GM19438 (cell line): ENCODE data around the gene ZSCAN21.
"Not testable (repeated sequence)": the region's sequence is repeated elsewhere in the genome, so short reads cannot be mapped to it uniquely, and the experiment has no call there.

ENCODE experiments used
- ATAC-seq: cut with Tn5 transposase; IDR thresholded peaks from one replicate; pipeline ENCODE4 v1.9.1; 2021; ENCODE audit warnings: low read depth; ENCODE audit not compliant: unreplicated experiment

The ZSCAN21 gene

GRCh38 chr7:100049441-100050291, at the start of gene ZSCAN21:
ZSCAN21 (plus strand) TSS chr7:100049774; CDS start chr7:100057007, 7,233 bp downstream.
- peak; percentile 95 for ATAC-seq

- no peak for ATAC-seq
Observed at GRCh38 chr7:100000239-100000638, 49.3 kb upstream of the ZSCAN21 start.

GRCh38 chr7:100003711-100004661, 45.6 kb upstream of the ZSCAN21 start:
- no peak for ATAC-seq

GRCh38 chr7:100007887-100008286, 41.7 kb upstream of the ZSCAN21 start:
- no peak for ATAC-seq

GRCh38 chr7:100008525-100008924, 41.0 kb upstream of the ZSCAN21 start:
- ATAC-seq: no peak

- ATAC-seq: not testable (repeated sequence)
Observed at GRCh38 chr7:100009952-100010351, 39.6 kb upstream of the ZSCAN21 start.

- ATAC-seq: no peak
Observed at GRCh38 chr7:100010901-100011300, 38.7 kb upstream of the ZSCAN21 start.

- no peak for ATAC-seq
Observed at GRCh38 chr7:100011516-100011915, 38.1 kb upstream of the ZSCAN21 start.

- not testable (repeated sequence) for ATAC-seq
Observed at GRCh38 chr7:100012385-100013327, 36.9 kb upstream of the ZSCAN21 start.

- ATAC-seq: no peak
Observed at GRCh38 chr7:100013328-100013676, 36.3 kb upstream of the ZSCAN21 start.

- ATAC-seq: peak; percentile 94
Observed at GRCh38 chr7:100015232-100016214, 34.1 kb upstream of the ZSCAN21 start, which contains the start of gene ZKSCAN1. ZKSCAN1 (plus strand) TSS chr7:100015596; CDS start chr7:100023507, 7,911 bp downstream.

GRCh38 chr7:100016215-100016901, 33.2 kb upstream of the ZSCAN21 start:
- ATAC-seq: no peak

- ATAC-seq: no peak
Observed at GRCh38 chr7:100017300-100017699, 32.3 kb upstream of the ZSCAN21 start.

- no peak for ATAC-seq
Observed at GRCh38 chr7:100017875-100018274, 31.7 kb upstream of the ZSCAN21 start.

GRCh38 chr7:100019908-100020307, 29.7 kb upstream of the ZSCAN21 start:
- ATAC-seq: no peak

GRCh38 chr7:100021297-100021696, 28.3 kb upstream of the ZSCAN21 start:
- ATAC-seq: no peak

- no peak for ATAC-seq
Observed at GRCh38 chr7:100022621-100023020, 27.0 kb upstream of the ZSCAN21 start.

GRCh38 chr7:100023526-100023925, 26.0 kb upstream of the ZSCAN21 start:
- ATAC-seq: no peak
